PC-3 (cell line): ENCODE data around the gene TEX2. TPM values are rescaled to one million over a fixed set of nuclear protein-coding genes. Genes with fewer than 3 reads are reported as not detected.

ENCODE experiments used
- ATAC-seq: fragments of 200-7000 bp; cut with Tn5 transposase; 2 replicates; pipeline ENCODE4 v1.9.1; 2020; ENCODE audit warnings: mild to moderate bottlenecking, moderate library complexity
- BruUV-seq: library from RNA; stranded (reverse); fragments of 400-500 nt; replicated peaks from 2 replicates; lab custom pipeline; 2021; lab: Mats Ljungman, UMichigan
- CTCF ChIA-PET: fragments of 300-600 bp; sonication (Branson Sonifier 250); formaldehyde crosslinking; loops from one replicate; lab custom pipeline; 2022; ENCODE audit warnings: antibody characterized with exemption; lab: Charles Lee
- POLR2A ChIA-PET: fragments of 300-600 bp; sonication (Branson Sonifier 250); formaldehyde crosslinking; loops from one replicate; lab custom pipeline; 2022; ENCODE audit warnings: antibody characterized with exemption; ENCODE audit not compliant: unreplicated experiment; lab: Charles Lee
- DNase-seq: peaks from one replicate; pipeline ENCODE4 v3.0.0-alpha.2; 2015
- H2AFZ ChIP-seq: fragments of 300-600 bp; sonication (generic); 2 replicates; pipeline ENCODE4 v1.6.0; 2016; ENCODE audit warnings: antibody characterized with exemption, low read length
- H3F3A ChIP-seq: fragments of 300-600 bp; sonication (generic); one replicate; pipeline ENCODE4 v1.6.0; 2017; ENCODE audit warnings: antibody characterized with exemption, low read length, control low read depth, mild to moderate bottlenecking; ENCODE audit not compliant: unreplicated experiment
- H3K27ac ChIP-seq: fragments of 300-600 bp; sonication (generic); 2 replicates; pipeline ENCODE4 v1.5.1; 2016; ENCODE audit warnings: mild to moderate bottlenecking, low read length
- H3K27me3 ChIP-seq: fragments of 300-600 bp; sonication (generic); 2 replicates; pipeline ENCODE4 v1.6.1; 2016; ENCODE audit warnings: low read length, mixed read lengths
- H3K36me3 ChIP-seq: fragments of 300-600 bp; sonication (generic); 2 replicates; pipeline ENCODE4 v1.6.1; 2016; ENCODE audit warnings: low read depth, mixed run types, low read length, mixed read lengths
- H3K4me1 ChIP-seq: fragments of 300-600 bp; sonication (generic); 2 replicates; pipeline ENCODE4 v1.5.1; 2016; ENCODE audit warnings: low read length; ENCODE audit not compliant: insufficient read depth
- H3K4me2 ChIP-seq: fragments of 300-600 bp; sonication (generic); 2 replicates; pipeline ENCODE4 v1.6.0; 2016; ENCODE audit warnings: low read length
- H3K4me3 ChIP-seq: fragments of 300-600 bp; sonication (generic); 2 replicates; pipeline ENCODE4 v1.5.1; 2016; ENCODE audit warnings: mild to moderate bottlenecking, low read length, mixed read lengths
- H3K79me2 ChIP-seq: fragments of 300-600 bp; sonication (generic); 2 replicates; pipeline ENCODE4 v1.6.1; 2017; ENCODE audit warnings: low read length, mixed read lengths
- H3K9ac ChIP-seq: fragments of 300-600 bp; sonication (generic); 2 replicates; pipeline ENCODE4 v1.6.0; 2016; ENCODE audit warnings: mild to moderate bottlenecking, low read length
- H3K9me2 ChIP-seq: fragments of 300-600 bp; sonication (generic); replicated peaks from 2 replicates; pipeline ENCODE4 v1.6.1; 2016; ENCODE audit warnings: mixed run types, low read length, mixed read lengths
- H3K9me3 ChIP-seq: fragments of 300-600 bp; sonication (generic); 2 replicates; pipeline ENCODE4 v1.6.1; 2016; ENCODE audit warnings: low read length, mixed read lengths
- H4K20me1 ChIP-seq: fragments of 300-600 bp; sonication (generic); 2 replicates; pipeline ENCODE4 v1.6.1; 2016; ENCODE audit warnings: low read length, mixed read lengths
- CTCF ChIP-seq: fragments of 300-600 bp; sonication (generic); conservative IDR thresholded peaks from 2 replicates; pipeline ENCODE4 v1.5.1; 2017; ENCODE audit warnings: antibody characterized with exemption, low read depth, mild to moderate bottlenecking, low read length
- EZH2 ChIP-seq: fragments of 300-600 bp; sonication (generic); IDR thresholded peaks from one replicate; pipeline ENCODE4 v1.6.1; 2017; ENCODE audit warnings: antibody characterized with exemption, mild to moderate bottlenecking, low read length; ENCODE audit not compliant: unreplicated experiment
- EZH2phosphoT487 ChIP-seq: fragments of 300-600 bp; sonication (generic); IDR thresholded peaks from 2 replicates; pipeline ENCODE4 v1.6.1; 2018; ENCODE audit warnings: mild to moderate bottlenecking, antibody characterized with exemption, low read length, borderline replicate concordance
- intact Hi-C: fragments of 100-400 bp; cut with micrococcal nuclease; formaldehyde crosslinking; loops from 2 replicates; pipeline ENCODE4 v1.9.0; 2023
- total RNA-seq: library from RNA; depleted of rRNA; stranded (reverse); fragments of >200 nt; gene quantifications from 2 replicates; pipeline ENCODE4 v1.2.3, GENCODE V29; 2014

The TEX2 gene
- total RNA-seq, 1 experiment from 2014 or later = 44.2 TPM

GRCh38 chr17:64111831-64112230 lies 151.2 kb downstream of the TEX2 start:
- TF ChIP-seq CTCF = no peak
- no peak for TF ChIP-seq EZH2
- TF ChIP-seq EZH2phosphoT487 = no peak
- Histone ChIP-seq H3K4me1 (peaks cover 36% of the 10 kb centered on the region), H4K20me1 (no peaks in the 10 kb centered on the region), H3K9me2 (no peaks in the 10 kb centered on the region), H3F3A (peaks cover 7% of the 10 kb centered on the region), H3K4me2 (no peak overlapping the region), H3K27ac (no peak overlapping the region), H3K9ac (no peak overlapping the region), H3K79me2 (peaks cover 13% of the 10 kb centered on the region), H2AFZ (no peak overlapping the region), H3K9me3 (no peaks in the 10 kb centered on the region), H3K27me3 (no peaks in the 10 kb centered on the region), H3K36me3 (no peaks in the 10 kb centered on the region), H3K4me3 (no peak overlapping the region)
- DNase-seq = no peak
- CTCF ChIA-PET = no interaction called here
- POLR2A ChIA-PET = interaction anchor here (0.6 kb wide), 1 partner anchor 388 kb away, joined by 7 read pairs; no protein-coding TSS in a partner anchor
- BruUV-seq = no TSS peak
- intact Hi-C loops = no loop called here
- ATAC-seq = no peak

- intact Hi-C loops = no loop called here
- Histone ChIP-seq H4K20me1 (no peaks in the 10 kb centered on the region), H2AFZ (no peak overlapping the region), H3K36me3 (no peaks in the 10 kb centered on the region), H3K4me3 (no peak overlapping the region), H3K79me2 (peaks cover 20% of the 10 kb centered on the region), H3K9me2 (no peaks in the 10 kb centered on the region), H3F3A (no peaks in the 10 kb centered on the region), H3K9me3 (no peaks in the 10 kb centered on the region), H3K4me1 (peaks cover 30% of the 10 kb centered on the region), H3K27me3 (no peaks in the 10 kb centered on the region), H3K4me2 (no peak overlapping the region), H3K9ac (no peak overlapping the region), H3K27ac (no peak overlapping the region)
- TF ChIP-seq CTCF = no peak
- no peak for TF ChIP-seq EZH2
- no peak for TF ChIP-seq EZH2phosphoT487
- CTCF ChIA-PET = no interaction called here
- no TSS peak for BruUV-seq
- ATAC-seq = no peak
- POLR2A ChIA-PET = no interaction called here
- no peak for DNase-seq
Measured at GRCh38 chr17:64110379-64111152, 152.5 kb downstream of the TEX2 start.

GRCh38 chr17:64109400-64109799 lies 153.7 kb downstream of the TEX2 start:
- ChIA-PET POLR2A (no interaction called here), CTCF (no interaction called here)
- intact Hi-C loops = no loop called here

More at GRCh38 chr17:64109400-64109799, 153.7 kb downstream of the TEX2 start:
- Histone ChIP-seq H3K27ac (no peak overlapping the region), H3K4me1 (peaks cover 19% of the 10 kb centered on the region), H3F3A (no peaks in the 10 kb centered on the region), H3K9me2 (no peaks in the 10 kb centered on the region), H3K79me2 (peaks cover 18% of the 10 kb centered on the region), H3K9me3 (no peaks in the 10 kb centered on the region), H3K36me3 (no peaks in the 10 kb centered on the region), H3K9ac (no peak overlapping the region), H3K4me3 (no peak overlapping the region), H2AFZ (no peak overlapping the region), H4K20me1 (no peaks in the 10 kb centered on the region), H3K27me3 (no peaks in the 10 kb centered on the region), H3K4me2 (no peak overlapping the region)
- no peak for ATAC-seq
- TF ChIP-seq CTCF = no peak
- TF ChIP-seq EZH2 = no peak
- TF ChIP-seq EZH2phosphoT487 = no peak
- DNase-seq = no peak
- no TSS peak for BruUV-seq
